Rectal smooth muscle tissue (tissue), 1 donor: Measurements from ENCODE around the gene NDUFC2.
A peak's percentile ranks its signal among the peaks of the same experiment; 100 is the strongest.
"Not testable (repeated sequence)": the region's sequence is repeated elsewhere in the genome, so short reads cannot be mapped to it uniquely, and the experiment has no call there.

Experiments
- H3K27ac ChIP-seq: one replicate; pipeline ENCODE4 v1.7.0; 2013; ENCODE audit warnings: low read depth, low read length, inconsistent platforms
- H3K27me3 ChIP-seq: one replicate; pipeline ENCODE4 v1.7.0; 2013; ENCODE audit warnings: low read length; ENCODE audit not compliant: control insufficient read depth, insufficient read depth
- H3K36me3 ChIP-seq: one replicate; pipeline ENCODE4 v1.7.0; 2013; ENCODE audit warnings: low read length; ENCODE audit not compliant: control insufficient read depth, insufficient read depth
- H3K4me1 ChIP-seq: one replicate; pipeline ENCODE4 v1.7.0; 2013; ENCODE audit warnings: low read length; ENCODE audit not compliant: control insufficient read depth, insufficient read depth
- H3K4me3 ChIP-seq: one replicate; pipeline ENCODE4 v1.7.0; 2013; ENCODE audit warnings: low read length
- H3K9ac ChIP-seq: one replicate; pipeline ENCODE4 v1.7.0; 2013; ENCODE audit warnings: low read length

The NDUFC2 gene

DNA sequence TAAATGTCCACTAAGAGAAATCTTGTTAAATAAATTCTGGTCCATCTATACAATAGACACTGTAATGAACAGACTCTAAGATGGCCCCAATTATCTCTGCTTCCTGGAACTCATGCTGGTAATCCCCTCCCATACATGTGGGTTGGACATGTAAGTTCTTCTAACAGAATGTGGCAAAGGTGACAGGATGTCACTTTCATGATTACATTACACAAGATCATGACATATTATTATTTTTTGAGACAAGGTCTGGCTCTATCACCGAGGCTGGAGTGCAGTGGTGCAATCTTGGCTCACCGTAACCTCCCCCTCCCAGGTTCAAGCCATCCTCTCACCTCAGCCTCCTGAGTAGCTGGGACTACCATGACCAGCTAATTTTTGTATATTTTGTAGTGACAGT lies 14.6 kb upstream of the NDUFC2 start:
- Histone ChIP-seq H3K9ac (no peak overlapping the region), H3K27me3 (no peaks in the 10 kb centered on the region), H3K36me3 (no peaks in the 10 kb centered on the region), H3K4me1 (no peaks in the 10 kb centered on the region), H3K27ac (no peak overlapping the region), H3K4me3 (no peak overlapping the region)

DNA sequence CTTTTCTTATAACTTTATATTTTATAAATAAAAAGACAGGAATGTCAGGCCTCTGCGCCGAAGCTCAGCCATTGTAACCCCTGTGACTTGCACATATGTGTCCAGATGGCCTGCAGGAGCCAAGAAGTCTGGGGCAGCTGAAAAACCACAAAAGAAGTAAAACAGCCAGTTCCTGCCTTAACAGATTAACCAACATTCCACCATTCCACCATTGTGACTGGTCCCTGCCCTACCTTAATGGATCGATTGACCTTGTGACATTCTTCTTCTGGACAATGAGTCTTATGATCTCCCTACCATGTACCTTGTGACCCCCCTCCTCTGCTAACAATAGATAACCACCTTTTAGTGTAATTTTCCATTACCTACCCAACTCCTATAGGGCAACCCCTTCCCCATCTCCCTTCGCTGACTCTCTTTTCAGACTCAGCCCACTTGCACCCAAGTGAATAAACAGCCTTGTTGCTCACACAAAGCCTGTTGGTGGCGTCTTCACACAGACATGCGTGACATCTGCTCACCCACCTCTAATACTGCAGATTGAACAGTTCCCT lies 6.9 kb upstream of the NDUFC2 start:
- H3K27me3 ChIP-seq: not testable (repeated sequence)

GRCh38 chr11:78085972-78086371 lies 6.3 kb upstream of the NDUFC2 start:
- Histone ChIP-seq H3K4me3 (no peak overlapping the region), H3K9ac (no peak overlapping the region), H3K27ac (no peak overlapping the region), H3K27me3 (no peaks in the 10 kb centered on the region), H3K4me1 (no peaks in the 10 kb centered on the region), H3K36me3 (no peaks in the 10 kb centered on the region)

More for the DNA sequence above, 6.9 kb upstream of the NDUFC2 start:
- H3K36me3 ChIP-seq, H3K9ac ChIP-seq, H3K4me3 ChIP-seq, H3K4me1 ChIP-seq, H3K27ac ChIP-seq: not testable (repeated sequence)

DNA sequence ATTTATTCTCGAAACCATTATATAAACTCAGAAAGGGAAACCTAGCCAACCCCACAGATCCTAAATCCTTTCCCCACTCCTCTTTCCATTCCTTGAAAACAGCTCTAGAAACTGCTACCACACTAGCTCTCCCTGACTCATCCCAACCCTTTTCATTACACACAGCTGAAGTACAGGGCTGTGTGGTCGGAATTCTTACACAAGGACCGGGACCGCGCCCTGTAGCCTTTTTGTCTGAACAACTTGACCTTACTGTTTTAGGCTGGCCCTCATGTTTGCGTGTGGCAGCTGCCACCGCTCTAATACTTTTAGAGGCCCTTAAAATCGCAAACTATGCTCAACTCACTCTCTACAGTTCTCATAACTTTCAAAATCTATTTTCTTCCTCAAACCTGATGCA lies 4.8 kb upstream of the NDUFC2 start:
- not testable (repeated sequence) for H3K27me3 ChIP-seq, H3K36me3 ChIP-seq, H3K9ac ChIP-seq, H3K4me1 ChIP-seq, H3K4me3 ChIP-seq, H3K27ac ChIP-seq

DNA sequence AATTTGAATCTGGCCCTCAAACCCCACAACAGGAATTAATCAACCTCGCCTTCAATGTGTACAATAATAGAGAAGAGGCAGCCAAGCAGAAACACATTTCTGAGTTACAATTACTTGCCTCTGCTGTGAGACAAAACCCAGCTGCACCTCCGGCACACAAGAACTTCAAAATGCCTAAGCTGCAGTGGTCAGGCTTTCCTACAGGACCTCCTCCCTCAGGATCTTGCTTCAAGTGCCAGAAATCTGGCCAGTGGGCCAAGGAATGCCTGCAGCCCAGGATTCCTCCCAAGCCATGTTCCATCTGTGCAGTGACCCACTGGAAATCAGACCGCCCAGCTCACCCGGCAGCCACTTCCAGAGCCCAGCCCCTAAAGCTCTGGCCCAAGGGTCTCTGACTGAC lies 3.4 kb upstream of the NDUFC2 start:
- Histone ChIP-seq H3K9ac (no peak overlapping the region), H3K27ac (no peak overlapping the region), H3K4me3 (no peak overlapping the region), H3K36me3 (no peaks in the 10 kb centered on the region), H3K4me1 (peaks cover 5% of the 10 kb centered on the region), H3K27me3 (no peaks in the 10 kb centered on the region)

- Histone ChIP-seq H3K4me1 (peaks cover 6% of the 10 kb centered on the region), H3K36me3 (no peaks in the 10 kb centered on the region), H3K9ac (no peak overlapping the region), H3K27ac (no peak overlapping the region), H3K4me3 (no peak overlapping the region), H3K27me3 (no peaks in the 10 kb centered on the region)
Observed at GRCh38 chr11:78082146-78082545, 2.5 kb upstream of the NDUFC2 start.

GRCh38 chr11:78081583-78081982 lies 1.9 kb upstream of the NDUFC2 start:
- Histone ChIP-seq H3K4me3 (no peak overlapping the region), H3K9ac (no peak overlapping the region), H3K27ac (no peak overlapping the region)

DNA sequence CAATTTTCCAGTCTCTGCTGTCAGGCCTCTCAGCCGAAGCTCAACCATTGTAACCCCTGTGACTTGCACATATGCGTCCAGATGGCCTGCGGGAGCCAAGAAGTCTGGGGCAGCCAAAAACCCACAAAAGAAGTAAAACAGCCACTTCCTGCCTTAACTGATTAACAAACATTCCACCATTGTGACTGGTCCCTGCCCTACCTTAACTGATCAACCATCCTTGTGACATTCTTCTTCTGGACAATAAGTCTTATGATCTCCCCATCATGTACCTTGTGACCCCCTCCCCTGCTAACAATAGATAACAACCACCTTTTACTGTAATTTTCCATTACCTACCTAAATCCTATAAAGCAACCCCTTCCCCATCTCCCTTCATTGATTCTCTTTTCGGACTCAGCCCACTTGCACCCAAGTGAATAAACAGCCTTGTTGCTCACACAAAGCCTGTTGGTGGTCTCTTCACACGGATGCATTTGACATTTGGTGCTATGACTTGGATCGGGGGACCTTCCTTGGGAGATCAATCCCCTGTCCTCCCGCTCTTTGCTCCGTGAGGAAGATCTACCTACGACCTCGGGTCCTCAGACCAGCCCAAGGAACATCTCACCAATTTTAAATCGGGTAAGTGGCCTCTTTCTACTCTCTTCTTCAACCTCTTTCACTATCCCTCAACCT lies 1.3 kb upstream of the NDUFC2 start:
- Histone ChIP-seq H3K4me1 (peaks cover 8% of the 10 kb centered on the region), H3K9ac (no peak overlapping the region), H3K4me3 (no peak overlapping the region), H3K27ac (no peak overlapping the region), H3K36me3 (no peaks in the 10 kb centered on the region), H3K27me3 (no peaks in the 10 kb centered on the region)

More at GRCh38 chr11:78081583-78081982, 1.9 kb upstream of the NDUFC2 start:
- Histone ChIP-seq H3K27me3 (no peaks in the 10 kb centered on the region), H3K4me1 (peaks cover 8% of the 10 kb centered on the region), H3K36me3 (no peaks in the 10 kb centered on the region)

DNA sequence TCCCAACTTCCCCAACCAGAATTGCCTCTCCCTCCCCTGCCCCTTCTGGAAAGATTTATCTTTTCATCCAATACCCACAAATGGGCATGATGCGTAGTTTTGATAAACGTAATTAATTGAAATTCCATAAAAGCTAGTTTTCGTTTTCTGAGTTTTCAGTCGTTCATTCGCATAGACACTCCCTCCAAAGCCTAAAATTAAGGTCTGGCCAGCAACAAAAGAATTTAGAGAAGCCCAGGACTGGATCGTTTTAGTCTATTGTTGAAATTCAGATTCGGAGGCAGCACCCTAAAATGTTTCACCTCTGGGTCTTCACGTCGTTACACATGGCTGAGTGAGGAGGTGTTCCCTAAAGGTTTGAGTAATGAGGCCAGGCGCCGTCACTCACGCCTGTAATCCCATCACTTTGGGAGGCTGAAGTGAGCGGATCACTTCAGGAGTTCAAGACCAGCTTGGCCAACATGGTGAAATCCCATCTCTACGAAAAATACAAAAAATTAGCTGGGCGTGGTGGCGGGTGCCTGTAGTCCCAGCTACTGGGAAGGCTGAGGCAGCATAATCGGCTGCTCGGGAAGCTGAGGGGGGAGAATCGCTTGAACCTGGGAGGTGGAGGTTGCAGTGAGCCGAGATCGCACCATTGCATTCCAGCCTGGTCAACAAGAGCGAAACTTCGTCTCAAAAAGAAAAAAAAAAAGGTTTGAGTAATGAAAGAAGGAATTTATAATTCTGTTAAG lies 589 bp upstream of the NDUFC2 start:
- peaks cover 8% of the 10 kb centered on the region for H3K4me1 ChIP-seq
- peak overlapping the region; percentile 93 for H3K4me3 ChIP-seq
- H3K27me3 ChIP-seq: no peaks in the 10 kb centered on the region
- H3K36me3 ChIP-seq: no peaks in the 10 kb centered on the region
- H3K9ac ChIP-seq: peak overlapping the region; percentile 80
- H3K27ac ChIP-seq: peak overlapping the region; percentile 84

GRCh38 chr11:78078218-78079167 lies 1.2 kb downstream of the NDUFC2 start:
- peaks cover 8% of the 10 kb centered on the region for H3K4me1 ChIP-seq
- no peak overlapping the region for H3K27ac ChIP-seq
- no peaks in the 10 kb centered on the region for H3K36me3 ChIP-seq
- H3K27me3 ChIP-seq: no peaks in the 10 kb centered on the region
- H3K4me3 ChIP-seq: peak overlapping the region; percentile 93
- H3K9ac ChIP-seq: peak overlapping the region; percentile 80

GRCh38 chr11:78077592-78077991 lies 2.1 kb downstream of the NDUFC2 start:
- peak overlapping the region; percentile 93 for H3K4me3 ChIP-seq
- H3K27me3 ChIP-seq, H3K36me3 ChIP-seq, H3K9ac ChIP-seq, H3K27ac ChIP-seq, H3K4me1 ChIP-seq: not testable (repeated sequence)

- Histone ChIP-seq H3K27ac (no peak overlapping the region), H3K4me3 (no peak overlapping the region), H3K4me1 (peaks cover 8% of the 10 kb centered on the region), H3K9ac (no peak overlapping the region), H3K36me3 (peaks cover 5% of the 10 kb centered on the region), H3K27me3 (no peaks in the 10 kb centered on the region)
Observed at GRCh38 chr11:78076733-78077403, 2.8 kb downstream of the NDUFC2 start.
